Stimulated activated CD8-positive, alpha-beta memory T cell treated with anti-CD3 and anti-CD28 coated beads, Interleukin-15, amount 100 ng/mL, for 4 hours (primary cell): ENCODE measurements around the gene FHOD3.

ENCODE experiments used
- DNase-seq, 2 donors: peaks; one replicate each; pipeline ENCODE4 v3.0.0-alpha.2; 2020; ENCODE audit warnings: low read depth in 2 of 2

FHOD3 gene

GRCh38 chr18:36381075-36381474 is 83.6 kb downstream of the FHOD3 start:
- no peak for DNase-seq

- DNase-seq: no peak
Observed at GRCh38 chr18:36382854-36383253, 85.3 kb downstream of the FHOD3 start.

GRCh38 chr18:36386150-36386920 is 88.8 kb downstream of the FHOD3 start:
- no peak for DNase-seq

GRCh38 chr18:36387310-36387709 is 89.8 kb downstream of the FHOD3 start:
- DNase-seq: no peak

GRCh38 chr18:36388310-36388709 is 90.8 kb downstream of the FHOD3 start:
- DNase-seq: no peak

- no peak for DNase-seq
Observed at GRCh38 chr18:36389027-36389426, 91.5 kb downstream of the FHOD3 start.

GRCh38 chr18:36389811-36390581 is 92.5 kb downstream of the FHOD3 start:
- no peak for DNase-seq

- DNase-seq: no peak
Observed at GRCh38 chr18:36391426-36392145, 94.1 kb downstream of the FHOD3 start.

GRCh38 chr18:36392164-36392978 is 94.9 kb downstream of the FHOD3 start:
- no peak for DNase-seq

- no peak for DNase-seq
Observed at GRCh38 chr18:36392979-36393287, 95.4 kb downstream of the FHOD3 start.

- DNase-seq: no peak
Observed at GRCh38 chr18:36394486-36394885, 97.0 kb downstream of the FHOD3 start.

- no peak for DNase-seq
Observed at GRCh38 chr18:36396190-36396589, 98.7 kb downstream of the FHOD3 start.

GRCh38 chr18:36397033-36397432 is 99.5 kb downstream of the FHOD3 start:
- no peak for DNase-seq

GRCh38 chr18:36398419-36398818 is 100.9 kb downstream of the FHOD3 start:
- DNase-seq: no peak

GRCh38 chr18:36399055-36399454 is 101.5 kb downstream of the FHOD3 start:
- DNase-seq: no peak

- DNase-seq: no peak
Observed at GRCh38 chr18:36401462-36401861, 103.9 kb downstream of the FHOD3 start.

GRCh38 chr18:36402765-36403396 is 105.4 kb downstream of the FHOD3 start:
- DNase-seq: no peak

- no peak for DNase-seq
Observed at GRCh38 chr18:36403896-36404820, 106.6 kb downstream of the FHOD3 start.

GRCh38 chr18:36405611-36406010 is 108.1 kb downstream of the FHOD3 start:
- DNase-seq: no peak

GRCh38 chr18:36406805-36407204 is 109.3 kb downstream of the FHOD3 start:
- DNase-seq: no peak
